ENCODE results near the gene REG1A. TPM values are rescaled to one million over a fixed set of nuclear protein-coding genes. Genes with fewer than 3 reads are reported as not detected.

Gene REG1A
- total RNA-seq, 1 experiment from 2014 or later: not detected

GRCh38 chr2:79083597-79084251, 36.6 kb upstream of the REG1A start:
- TF ChIP-seq EZH2 (IDR thresholded peaks at IDR 0.05; ENCODE audit: borderline replicate concordance, low read depth, low read length, poor library complexity, severe bottlenecking) (no peak), CTCF (conservative IDR thresholded peaks at IDR 0.05; ENCODE audit: low read depth, low read length) (no peak)
- intact Hi-C loops (cut with micrococcal nuclease; ENCODE audit: unreplicated experiment): no loop called here
- H3K4me3 ChIP-seq (ENCODE audit: low read depth, low read length, poor library complexity, severe bottlenecking): no peak overlapping the region
- no peaks in the 10 kb centered on the region for H3K4me1 ChIP-seq (ENCODE audit: insufficient read depth, low read length, poor library complexity, severe bottlenecking)
- no peaks in the 10 kb centered on the region for H3K9me3 ChIP-seq (ENCODE audit: low read depth, low read length, poor library complexity, severe bottlenecking)
- peaks cover 8% of the 10 kb centered on the region for H3K27me3 ChIP-seq (replicated peaks; ENCODE audit: insufficient read depth, low read depth, low read length, poor library complexity)
- no peak for DNase-seq (ENCODE audit: low spot score)
- H3K27ac ChIP-seq (ENCODE audit: low read depth, low read length, poor library complexity, severe bottlenecking): no peak overlapping the region
- no peaks in the 10 kb centered on the region for H3K36me3 ChIP-seq (ENCODE audit: insufficient read depth, low read length, poor library complexity, severe bottlenecking)
- ChIA-PET POLR2A (ENCODE audit: low non-redundant PET) (no interaction called here), CTCF (no interaction called here)
- no TSS peak for BruUV-seq (replicated peaks)

GRCh38 chr2:79084495-79085135, 35.7 kb upstream of the REG1A start:
- H3K27me3 ChIP-seq (replicated peaks; ENCODE audit: insufficient read depth, low read depth, low read length, poor library complexity): peaks cover 8% of the 10 kb centered on the region
- BruUV-seq (replicated peaks): no TSS peak
- H3K4me1 ChIP-seq (ENCODE audit: insufficient read depth, low read length, poor library complexity, severe bottlenecking): no peaks in the 10 kb centered on the region
- H3K36me3 ChIP-seq (ENCODE audit: insufficient read depth, low read length, poor library complexity, severe bottlenecking): no peaks in the 10 kb centered on the region
- ChIA-PET CTCF (no interaction called here), POLR2A (ENCODE audit: low non-redundant PET) (no interaction called here)
- intact Hi-C loops (cut with micrococcal nuclease; ENCODE audit: unreplicated experiment): no loop called here
- H3K27ac ChIP-seq (ENCODE audit: low read depth, low read length, poor library complexity, severe bottlenecking): no peak overlapping the region
- no peak for DNase-seq (ENCODE audit: low spot score)
- no peaks in the 10 kb centered on the region for H3K9me3 ChIP-seq (ENCODE audit: low read depth, low read length, poor library complexity, severe bottlenecking)
- TF ChIP-seq EZH2 (IDR thresholded peaks at IDR 0.05; ENCODE audit: borderline replicate concordance, low read depth, low read length, poor library complexity, severe bottlenecking): no peak
- TF ChIP-seq CTCF (conservative IDR thresholded peaks at IDR 0.05; ENCODE audit: low read depth, low read length): no peak
- H3K4me3 ChIP-seq (ENCODE audit: low read depth, low read length, poor library complexity, severe bottlenecking): no peak overlapping the region

GRCh38 chr2:79085382-79085781, 34.9 kb upstream of the REG1A start:
- ChIA-PET POLR2A (ENCODE audit: low non-redundant PET) (no interaction called here), CTCF (no interaction called here)
- Histone ChIP-seq H3K27me3 (replicated peaks; ENCODE audit: insufficient read depth, low read depth, low read length, poor library complexity) (peaks cover 8% of the 10 kb centered on the region), H3K27ac (ENCODE audit: low read depth, low read length, poor library complexity, severe bottlenecking) (no peak overlapping the region), H3K36me3 (ENCODE audit: insufficient read depth, low read length, poor library complexity, severe bottlenecking) (no peaks in the 10 kb centered on the region), H3K4me3 (ENCODE audit: low read depth, low read length, poor library complexity, severe bottlenecking) (no peak overlapping the region), H3K4me1 (ENCODE audit: insufficient read depth, low read length, poor library complexity, severe bottlenecking) (no peaks in the 10 kb centered on the region), H3K9me3 (ENCODE audit: low read depth, low read length, poor library complexity, severe bottlenecking) (no peaks in the 10 kb centered on the region)
- TF ChIP-seq EZH2 (IDR thresholded peaks at IDR 0.05; ENCODE audit: borderline replicate concordance, low read depth, low read length, poor library complexity, severe bottlenecking): no peak
- TF ChIP-seq CTCF (conservative IDR thresholded peaks at IDR 0.05; ENCODE audit: low read depth, low read length): no peak
- DNase-seq (ENCODE audit: low spot score): no peak
- intact Hi-C loops (cut with micrococcal nuclease; ENCODE audit: unreplicated experiment): no loop called here
- BruUV-seq (replicated peaks): no TSS peak

Data from A673 (cell line).